ENCODE measurements around the gene NINJ1.

The NINJ1 gene

DNA sequence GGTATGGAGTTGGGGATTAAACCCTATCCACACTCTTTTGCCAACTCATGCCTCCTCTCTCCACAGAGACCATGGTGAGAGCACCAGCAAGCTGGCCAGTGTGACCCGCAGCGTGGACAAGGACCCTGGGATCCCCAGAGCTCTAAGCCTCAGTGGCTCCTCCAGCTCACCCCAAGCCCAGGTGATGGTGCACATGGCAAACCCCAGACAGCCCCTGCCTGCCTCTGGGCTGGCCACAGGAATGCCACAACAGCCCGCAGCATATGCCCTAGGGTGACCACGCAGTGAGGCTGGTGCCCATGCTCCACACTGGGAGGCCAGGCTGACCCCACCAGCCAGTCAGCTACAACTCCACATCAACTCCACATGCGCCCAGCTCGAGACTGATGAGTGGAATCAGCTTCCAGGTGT is 49.6 kb downstream of the NINJ1 start:
- Histone ChIP-seq H3K4me1 (ENCODE audit: control insufficient read depth, insufficient read depth, low read length) (no peaks in the 10 kb centered on the region), H3K9ac (ENCODE audit: low read depth, low read length) (no peak overlapping the region), H3K36me3 (ENCODE audit: control insufficient read depth, insufficient read depth, low read length) (no peaks in the 10 kb centered on the region), H3K27me3 (ENCODE audit: control insufficient read depth, insufficient read depth, low read length) (no peaks in the 10 kb centered on the region), H3K9me3 (ENCODE audit: control insufficient read depth, insufficient read depth, low read length) (no peaks in the 10 kb centered on the region), H3K4me3 (ENCODE audit: low read depth, low read length) (no peak overlapping the region)

DNA sequence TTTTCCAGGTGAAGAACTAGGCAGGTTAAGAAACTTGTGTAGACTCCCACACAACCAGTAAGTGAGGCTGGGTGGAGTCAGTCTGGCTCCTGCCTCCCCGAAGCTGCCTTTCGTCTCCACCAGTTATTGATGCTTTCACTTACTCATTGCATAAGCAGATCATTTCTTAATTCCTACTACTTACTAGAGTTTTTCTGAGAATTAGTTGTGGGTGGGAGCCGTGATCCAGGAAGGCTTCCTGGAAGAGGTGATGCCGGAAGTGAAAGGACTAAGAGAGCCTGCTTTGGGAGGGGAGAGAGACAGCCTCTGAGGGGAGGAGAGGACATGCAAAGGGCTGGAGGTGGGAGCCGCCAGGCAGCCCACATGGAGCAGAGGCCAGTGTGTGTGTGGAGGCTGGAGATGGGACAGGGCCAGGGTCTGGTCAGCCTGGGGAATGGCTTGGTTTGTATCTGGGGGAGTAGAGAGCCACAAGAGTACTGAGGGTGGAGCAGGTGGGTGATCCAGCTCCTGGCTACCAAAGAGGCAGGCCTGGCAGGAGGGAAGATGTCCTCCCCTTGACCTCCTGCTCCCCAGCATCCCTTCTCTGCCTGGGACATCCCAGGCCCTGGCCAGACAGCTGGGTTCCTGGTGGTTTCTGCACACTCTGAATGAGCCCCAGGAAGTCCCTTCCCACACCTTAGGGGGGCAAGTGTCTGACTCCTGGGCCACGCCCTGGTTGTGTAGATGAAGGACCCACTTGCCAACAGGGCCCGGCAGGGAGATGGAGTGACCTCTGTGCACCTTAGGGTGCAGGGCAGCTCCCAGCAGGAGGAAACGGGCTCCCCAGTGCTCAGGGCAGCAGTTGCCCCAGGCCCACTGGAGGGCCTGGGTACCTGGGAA is 50.2 kb downstream of the NINJ1 start:
- Histone ChIP-seq H3K36me3 (ENCODE audit: control insufficient read depth, insufficient read depth, low read length) (no peaks in the 10 kb centered on the region), H3K27me3 (ENCODE audit: control insufficient read depth, insufficient read depth, low read length) (no peaks in the 10 kb centered on the region), H3K9ac (ENCODE audit: low read depth, low read length) (no peak overlapping the region), H3K4me3 (ENCODE audit: low read depth, low read length) (no peak overlapping the region), H3K4me1 (ENCODE audit: control insufficient read depth, insufficient read depth, low read length) (no peaks in the 10 kb centered on the region), H3K9me3 (ENCODE audit: control insufficient read depth, insufficient read depth, low read length) (no peaks in the 10 kb centered on the region)

DNA sequence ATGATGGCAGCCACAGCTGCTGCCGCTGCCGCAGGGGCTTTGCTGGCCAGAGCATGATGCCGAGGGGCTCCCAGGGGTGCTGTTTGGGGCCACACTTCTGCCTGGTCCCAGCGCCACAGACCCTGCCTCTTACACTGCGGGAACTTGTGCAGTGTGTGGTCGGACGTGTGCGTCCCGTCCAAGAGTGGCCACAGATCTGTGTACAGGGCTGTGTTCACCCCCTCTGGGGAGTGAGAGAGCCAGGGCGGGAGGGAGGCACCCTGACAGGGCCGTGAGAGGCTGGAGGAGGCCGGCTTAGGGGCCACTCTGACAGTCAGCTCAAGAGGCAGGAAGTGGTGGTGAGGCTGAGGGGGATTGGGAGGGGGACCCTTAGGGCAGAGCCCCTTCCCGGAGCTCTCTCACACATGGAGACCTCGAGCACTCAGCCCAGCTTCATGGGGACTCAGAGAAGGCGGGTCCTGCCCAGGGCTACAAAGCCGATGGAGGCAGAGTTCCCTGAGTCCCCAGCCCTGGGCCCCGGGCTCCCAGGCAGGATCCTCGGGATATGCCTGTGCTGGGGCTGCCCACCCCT is 51.1 kb downstream of the NINJ1 start:
- Histone ChIP-seq H3K36me3 (ENCODE audit: control insufficient read depth, insufficient read depth, low read length) (no peaks in the 10 kb centered on the region), H3K4me1 (ENCODE audit: control insufficient read depth, insufficient read depth, low read length) (no peaks in the 10 kb centered on the region), H3K4me3 (ENCODE audit: low read depth, low read length) (no peak overlapping the region)

DNA sequence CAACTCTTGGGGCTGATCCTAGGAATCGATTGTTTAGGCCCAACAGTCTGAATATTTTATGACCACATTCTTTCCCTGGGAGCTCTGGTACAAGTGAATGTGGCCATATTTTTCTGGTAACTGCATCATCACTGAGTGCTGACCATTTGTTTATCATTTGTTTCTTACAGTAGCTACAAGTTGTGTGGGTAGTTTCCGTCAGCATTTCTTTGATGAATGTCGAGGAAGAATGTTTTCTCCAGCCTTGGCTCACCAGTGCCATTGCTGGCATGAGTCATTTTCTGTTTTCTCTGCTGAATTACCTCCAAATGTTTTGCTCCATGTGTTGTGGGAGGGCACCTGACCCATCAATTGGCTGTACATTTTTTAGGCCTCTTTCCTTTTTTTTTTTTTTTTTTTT is 52.1 kb downstream of the NINJ1 start:
- Histone ChIP-seq H3K36me3 (ENCODE audit: control insufficient read depth, insufficient read depth, low read length) (no peaks in the 10 kb centered on the region), H3K4me1 (ENCODE audit: control insufficient read depth, insufficient read depth, low read length) (no peaks in the 10 kb centered on the region), H3K27me3 (ENCODE audit: control insufficient read depth, insufficient read depth, low read length) (no peaks in the 10 kb centered on the region), H3K9me3 (ENCODE audit: control insufficient read depth, insufficient read depth, low read length) (no peaks in the 10 kb centered on the region), H3K4me3 (ENCODE audit: low read depth, low read length) (no peak overlapping the region), H3K9ac (ENCODE audit: low read depth, low read length) (no peak overlapping the region)

More for the DNA sequence above, 51.1 kb downstream of the NINJ1 start:
- Histone ChIP-seq H3K9me3 (ENCODE audit: control insufficient read depth, insufficient read depth, low read length) (no peaks in the 10 kb centered on the region), H3K9ac (ENCODE audit: low read depth, low read length) (no peak overlapping the region), H3K27me3 (ENCODE audit: control insufficient read depth, insufficient read depth, low read length) (no peaks in the 10 kb centered on the region)

DNA sequence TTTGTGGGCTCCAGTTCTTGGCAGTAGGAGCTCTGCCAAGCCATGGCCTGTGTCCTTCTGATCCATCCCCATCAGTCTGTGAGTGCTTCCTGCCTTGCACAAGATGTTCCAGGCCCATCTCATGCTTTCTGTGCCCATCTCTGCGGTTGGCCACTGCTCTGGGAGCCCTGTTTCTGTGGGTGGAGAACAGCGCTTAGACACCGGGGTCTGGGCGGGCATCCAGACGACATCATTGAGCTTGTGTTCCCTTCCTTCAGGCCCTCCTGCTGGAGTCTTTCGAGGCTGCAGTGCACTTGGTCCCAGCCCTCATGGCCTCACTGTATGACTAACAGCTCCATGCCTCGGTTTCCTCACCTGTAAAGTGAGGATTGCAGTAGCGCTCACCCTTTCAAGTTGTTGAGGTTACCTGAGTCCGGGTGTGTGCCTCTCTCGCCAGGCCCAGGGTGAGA is 52.9 kb downstream of the NINJ1 start:
- Histone ChIP-seq H3K9me3 (ENCODE audit: control insufficient read depth, insufficient read depth, low read length) (no peaks in the 10 kb centered on the region), H3K9ac (ENCODE audit: low read depth, low read length) (no peak overlapping the region), H3K4me3 (ENCODE audit: low read depth, low read length) (no peak overlapping the region), H3K36me3 (ENCODE audit: control insufficient read depth, insufficient read depth, low read length) (no peaks in the 10 kb centered on the region), H3K27me3 (ENCODE audit: control insufficient read depth, insufficient read depth, low read length) (no peaks in the 10 kb centered on the region), H3K4me1 (ENCODE audit: control insufficient read depth, insufficient read depth, low read length) (no peaks in the 10 kb centered on the region)

DNA sequence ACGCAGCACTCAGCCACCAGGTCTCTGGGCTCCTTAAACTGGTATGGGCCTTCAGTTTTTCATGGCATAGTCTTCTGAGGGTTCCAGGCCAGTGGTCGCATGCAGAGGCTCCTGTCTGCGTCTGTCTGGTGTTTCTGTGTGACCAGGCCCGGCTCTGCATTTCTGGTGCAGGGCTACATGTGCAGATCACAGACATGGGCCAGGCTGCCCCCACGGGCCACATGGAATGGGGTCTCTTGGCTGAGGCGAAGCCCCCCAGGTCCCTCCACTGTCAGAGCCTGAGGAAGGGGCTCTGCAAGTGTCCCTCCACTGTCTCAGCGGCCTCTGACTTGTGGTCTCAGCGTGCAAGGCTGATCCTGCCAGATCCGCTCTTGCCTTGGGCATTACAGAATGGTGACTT is 53.6 kb downstream of the NINJ1 start:
- no peaks in the 10 kb centered on the region for H3K36me3 ChIP-seq (ENCODE audit: control insufficient read depth, insufficient read depth, low read length)
- no peaks in the 10 kb centered on the region for H3K9me3 ChIP-seq (ENCODE audit: control insufficient read depth, insufficient read depth, low read length)

DNA sequence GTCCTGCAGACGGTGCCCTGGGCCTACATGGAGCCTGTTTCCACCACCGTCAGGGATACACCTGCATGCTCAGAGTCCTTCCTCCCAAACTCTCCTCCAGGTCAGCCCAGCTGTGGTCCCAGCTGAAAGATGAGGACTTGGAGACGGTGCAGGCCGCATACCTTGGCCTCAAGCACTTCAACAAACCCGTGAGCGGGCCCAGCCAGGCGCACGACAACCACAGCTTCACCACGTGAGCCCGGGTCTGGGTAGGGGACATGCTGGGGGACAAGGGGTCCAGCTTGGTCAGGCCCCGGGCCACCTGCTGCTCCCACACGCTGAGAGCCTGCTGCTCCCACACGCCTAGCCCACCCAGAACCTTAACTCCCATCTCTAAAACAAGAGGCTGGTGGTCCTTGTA is 54.7 kb downstream of the NINJ1 start:
- Histone ChIP-seq H3K9me3 (ENCODE audit: control insufficient read depth, insufficient read depth, low read length) (no peaks in the 10 kb centered on the region), H3K36me3 (ENCODE audit: control insufficient read depth, insufficient read depth, low read length) (no peaks in the 10 kb centered on the region), H3K27me3 (ENCODE audit: control insufficient read depth, insufficient read depth, low read length) (no peaks in the 10 kb centered on the region), H3K4me1 (ENCODE audit: control insufficient read depth, insufficient read depth, low read length) (no peaks in the 10 kb centered on the region), H3K4me3 (ENCODE audit: low read depth, low read length) (no peak overlapping the region), H3K9ac (ENCODE audit: low read depth, low read length) (no peak overlapping the region)

More for the DNA sequence above, 53.6 kb downstream of the NINJ1 start:
- no peak overlapping the region for H3K4me3 ChIP-seq (ENCODE audit: low read depth, low read length)
- H3K27me3 ChIP-seq (ENCODE audit: control insufficient read depth, insufficient read depth, low read length), result no peaks in the 10 kb centered on the region
- H3K9ac ChIP-seq (ENCODE audit: low read depth, low read length), result no peak overlapping the region
- H3K4me1 ChIP-seq (ENCODE audit: control insufficient read depth, insufficient read depth, low read length), result no peaks in the 10 kb centered on the region

DNA sequence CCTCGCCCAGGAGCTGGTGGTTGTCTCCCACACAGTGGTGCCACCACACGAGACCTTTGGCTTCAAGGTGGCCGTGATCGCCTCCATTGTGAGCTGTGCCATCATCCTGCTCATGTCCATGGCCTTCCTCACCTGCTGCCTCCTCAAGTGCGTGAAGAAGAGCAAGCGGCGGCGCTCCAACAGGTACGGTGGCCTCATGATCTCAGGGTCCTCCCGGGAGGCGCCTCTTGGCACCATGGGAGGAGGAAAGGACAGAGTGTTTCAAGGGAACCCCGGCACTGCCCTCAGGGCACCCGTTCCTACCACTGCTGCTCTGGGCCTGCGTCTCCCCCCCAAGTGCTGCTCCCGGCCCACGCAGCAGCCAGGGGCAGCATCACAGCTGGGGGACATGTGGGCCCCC is 56.2 kb downstream of the NINJ1 start:
- Histone ChIP-seq H3K27me3 (ENCODE audit: control insufficient read depth, insufficient read depth, low read length) (no peaks in the 10 kb centered on the region), H3K9me3 (ENCODE audit: control insufficient read depth, insufficient read depth, low read length) (no peaks in the 10 kb centered on the region), H3K4me1 (ENCODE audit: control insufficient read depth, insufficient read depth, low read length) (no peaks in the 10 kb centered on the region), H3K9ac (ENCODE audit: low read depth, low read length) (no peak overlapping the region), H3K4me3 (ENCODE audit: low read depth, low read length) (no peak overlapping the region), H3K36me3 (ENCODE audit: control insufficient read depth, insufficient read depth, low read length) (no peaks in the 10 kb centered on the region)

DNA sequence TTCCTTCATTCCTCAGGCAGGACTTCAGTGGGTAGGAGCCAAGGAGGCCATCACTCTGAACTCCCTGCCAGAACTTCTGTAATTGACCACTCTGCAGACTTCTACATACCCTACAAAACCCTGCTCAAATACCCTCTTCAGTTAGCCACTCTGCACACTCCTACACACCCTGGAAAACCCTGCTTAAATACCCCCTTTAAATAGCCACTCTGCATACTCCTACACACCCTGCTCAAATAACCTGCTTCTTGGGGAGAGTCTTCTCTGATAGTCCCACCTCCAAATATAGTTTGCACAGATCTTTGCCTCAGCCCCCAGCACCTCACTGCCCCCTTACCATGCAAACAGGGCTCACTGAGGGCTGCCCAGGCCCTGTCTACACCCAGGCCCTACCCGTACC is 56.7 kb downstream of the NINJ1 start:
- H3K9me3 ChIP-seq (ENCODE audit: control insufficient read depth, insufficient read depth, low read length), result no peaks in the 10 kb centered on the region
- H3K9ac ChIP-seq (ENCODE audit: low read depth, low read length), result no peak overlapping the region
- H3K27me3 ChIP-seq (ENCODE audit: control insufficient read depth, insufficient read depth, low read length), result no peaks in the 10 kb centered on the region
- H3K36me3 ChIP-seq (ENCODE audit: control insufficient read depth, insufficient read depth, low read length), result no peaks in the 10 kb centered on the region
- H3K4me3 ChIP-seq (ENCODE audit: low read depth, low read length), result no peak overlapping the region
- no peaks in the 10 kb centered on the region for H3K4me1 ChIP-seq (ENCODE audit: control insufficient read depth, insufficient read depth, low read length)

DNA sequence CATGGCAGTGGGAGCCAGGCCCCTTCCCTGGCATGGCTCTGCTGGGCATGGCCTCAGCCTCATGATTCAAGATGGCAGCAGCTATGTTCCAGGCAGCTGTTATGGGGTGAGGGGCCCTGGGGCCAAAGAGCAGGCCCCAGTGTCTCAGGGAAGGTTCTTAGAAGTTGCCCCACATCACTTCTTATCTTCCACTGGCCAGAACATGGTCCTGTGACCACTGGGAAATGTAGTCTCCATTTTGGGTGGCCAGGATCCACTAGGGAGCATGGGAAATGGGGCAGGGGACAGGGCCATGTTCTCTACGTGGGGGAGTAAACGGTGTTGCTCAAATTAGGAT is 57.3 kb downstream of the NINJ1 start:
- Histone ChIP-seq H3K36me3 (ENCODE audit: control insufficient read depth, insufficient read depth, low read length) (no peaks in the 10 kb centered on the region), H3K4me1 (ENCODE audit: control insufficient read depth, insufficient read depth, low read length) (no peaks in the 10 kb centered on the region), H3K4me3 (ENCODE audit: low read depth, low read length) (no peak overlapping the region), H3K27me3 (ENCODE audit: control insufficient read depth, insufficient read depth, low read length) (no peaks in the 10 kb centered on the region), H3K9ac (ENCODE audit: low read depth, low read length) (no peak overlapping the region), H3K9me3 (ENCODE audit: control insufficient read depth, insufficient read depth, low read length) (no peaks in the 10 kb centered on the region)

DNA sequence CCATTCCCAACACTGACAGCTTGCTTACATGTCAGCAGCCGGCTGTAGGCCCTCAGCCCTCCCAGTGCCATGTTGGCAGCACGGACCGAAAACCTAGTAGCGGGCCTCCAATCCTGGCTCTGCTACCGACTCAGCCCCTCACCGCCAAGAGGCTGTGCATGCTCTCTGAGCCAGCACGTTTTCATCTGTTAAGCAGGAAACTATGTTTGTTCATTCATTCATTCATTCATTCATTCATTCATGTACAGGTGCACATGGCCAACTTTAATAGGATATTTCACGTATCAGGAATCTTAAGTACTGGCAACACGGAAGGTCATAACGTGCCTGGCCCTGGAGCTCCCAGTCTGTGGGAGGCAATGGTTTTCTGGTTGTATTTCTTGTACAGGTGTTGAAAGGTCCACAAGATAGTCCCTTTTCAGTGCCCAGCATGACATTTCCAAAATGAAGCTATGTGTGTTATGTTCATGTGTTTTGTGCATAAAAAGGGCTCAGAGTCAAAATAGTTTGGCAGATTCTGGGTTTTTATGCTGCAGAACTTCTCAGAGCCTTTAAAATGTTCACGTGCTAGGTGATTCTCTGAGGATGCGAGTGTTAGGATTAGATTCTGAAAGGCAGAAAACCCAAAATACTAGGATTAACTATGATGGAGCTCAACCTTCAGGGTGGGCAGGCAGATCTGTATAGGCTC is 57.8 kb downstream of the NINJ1 start:
- no peaks in the 10 kb centered on the region for H3K4me1 ChIP-seq (ENCODE audit: control insufficient read depth, insufficient read depth, low read length)

DNA sequence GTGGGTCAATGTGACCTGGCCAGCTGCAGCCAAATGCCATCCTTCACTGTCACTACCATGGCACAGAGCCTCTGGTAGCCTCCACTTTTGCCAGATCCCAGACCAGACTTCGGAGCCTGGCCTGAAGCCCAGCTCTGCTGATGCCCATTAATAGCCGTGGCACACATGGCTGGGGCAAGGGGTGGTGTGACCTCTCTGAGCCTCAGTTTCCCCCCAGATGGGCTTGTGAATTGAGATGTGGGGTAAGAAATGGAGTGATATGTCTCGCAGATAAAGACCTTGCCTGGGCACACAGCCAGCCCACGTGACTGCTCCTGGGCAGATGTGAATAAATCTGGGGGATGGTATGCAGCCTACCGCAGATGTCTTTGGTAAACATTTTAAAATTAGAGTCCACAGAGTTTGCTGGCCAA is 61.7 kb downstream of the NINJ1 start:
- no peaks in the 10 kb centered on the region for H3K9me3 ChIP-seq (ENCODE audit: control insufficient read depth, insufficient read depth, low read length)
- no peaks in the 10 kb centered on the region for H3K36me3 ChIP-seq (ENCODE audit: control insufficient read depth, insufficient read depth, low read length)
- H3K9ac ChIP-seq (ENCODE audit: low read depth, low read length), result no peak overlapping the region
- H3K4me3 ChIP-seq (ENCODE audit: low read depth, low read length), result no peak overlapping the region
- no peaks in the 10 kb centered on the region for H3K4me1 ChIP-seq (ENCODE audit: control insufficient read depth, insufficient read depth, low read length)
- no peaks in the 10 kb centered on the region for H3K27me3 ChIP-seq (ENCODE audit: control insufficient read depth, insufficient read depth, low read length)

More for the DNA sequence above, 57.8 kb downstream of the NINJ1 start:
- H3K9me3 ChIP-seq (ENCODE audit: control insufficient read depth, insufficient read depth, low read length), result no peaks in the 10 kb centered on the region
- no peak overlapping the region for H3K4me3 ChIP-seq (ENCODE audit: low read depth, low read length)
- H3K9ac ChIP-seq (ENCODE audit: low read depth, low read length), result no peak overlapping the region
- H3K36me3 ChIP-seq (ENCODE audit: control insufficient read depth, insufficient read depth, low read length), result no peaks in the 10 kb centered on the region
- no peaks in the 10 kb centered on the region for H3K27me3 ChIP-seq (ENCODE audit: control insufficient read depth, insufficient read depth, low read length)
